ENCODE data around the gene MYCL.

The MYCL gene

DNA sequence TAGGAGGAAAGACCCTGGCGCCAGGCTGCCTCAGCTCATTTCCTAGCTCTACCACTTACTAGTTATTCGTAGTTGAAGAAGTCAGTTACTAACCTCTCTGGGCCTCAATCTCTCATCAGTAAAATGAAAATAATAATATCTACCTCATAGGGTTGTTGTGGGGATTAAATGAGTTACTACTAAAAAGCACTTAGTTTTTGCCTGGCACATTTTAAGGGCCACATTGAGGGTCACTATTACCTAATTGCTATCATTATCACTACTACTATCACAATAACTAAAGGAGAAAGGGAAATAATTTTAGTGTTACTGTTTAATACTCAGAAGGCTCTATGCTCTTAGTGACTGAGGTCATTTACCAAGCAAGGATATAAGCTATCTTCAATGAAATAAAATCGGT, 43.4 kb downstream of the MYCL start:
- TF ChIP-seq, protein P1, sequence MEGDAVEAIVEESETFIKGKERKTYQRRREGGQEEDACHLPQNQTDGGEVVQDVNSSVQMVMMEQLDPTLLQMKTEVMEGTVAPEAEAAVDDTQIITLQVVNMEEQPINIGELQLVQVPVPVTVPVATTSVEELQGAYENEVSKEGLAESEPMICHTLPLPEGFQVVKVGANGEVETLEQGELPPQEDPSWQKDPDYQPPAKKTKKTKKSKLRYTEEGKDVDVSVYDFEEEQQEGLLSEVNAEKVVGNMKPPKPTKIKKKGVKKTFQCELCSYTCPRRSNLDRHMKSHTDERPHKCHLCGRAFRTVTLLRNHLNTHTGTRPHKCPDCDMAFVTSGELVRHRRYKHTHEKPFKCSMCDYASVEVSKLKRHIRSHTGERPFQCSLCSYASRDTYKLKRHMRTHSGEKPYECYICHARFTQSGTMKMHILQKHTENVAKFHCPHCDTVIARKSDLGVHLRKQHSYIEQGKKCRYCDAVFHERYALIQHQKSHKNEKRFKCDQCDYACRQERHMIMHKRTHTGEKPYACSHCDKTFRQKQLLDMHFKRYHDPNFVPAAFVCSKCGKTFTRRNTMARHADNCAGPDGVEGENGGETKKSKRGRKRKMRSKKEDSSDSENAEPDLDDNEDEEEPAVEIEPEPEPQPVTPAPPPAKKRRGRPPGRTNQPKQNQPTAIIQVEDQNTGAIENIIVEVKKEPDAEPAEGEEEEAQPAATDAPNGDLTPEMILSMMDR (IDR thresholded peaks at IDR 0.05; ENCODE audit: low read length, missing control alignments) = no peak
- H3K4me3 ChIP-seq (replicated peaks; ENCODE audit: low read depth, low read length) = no peak overlapping the region
- DNase-seq (ENCODE audit: low read depth) = no peak

DNA sequence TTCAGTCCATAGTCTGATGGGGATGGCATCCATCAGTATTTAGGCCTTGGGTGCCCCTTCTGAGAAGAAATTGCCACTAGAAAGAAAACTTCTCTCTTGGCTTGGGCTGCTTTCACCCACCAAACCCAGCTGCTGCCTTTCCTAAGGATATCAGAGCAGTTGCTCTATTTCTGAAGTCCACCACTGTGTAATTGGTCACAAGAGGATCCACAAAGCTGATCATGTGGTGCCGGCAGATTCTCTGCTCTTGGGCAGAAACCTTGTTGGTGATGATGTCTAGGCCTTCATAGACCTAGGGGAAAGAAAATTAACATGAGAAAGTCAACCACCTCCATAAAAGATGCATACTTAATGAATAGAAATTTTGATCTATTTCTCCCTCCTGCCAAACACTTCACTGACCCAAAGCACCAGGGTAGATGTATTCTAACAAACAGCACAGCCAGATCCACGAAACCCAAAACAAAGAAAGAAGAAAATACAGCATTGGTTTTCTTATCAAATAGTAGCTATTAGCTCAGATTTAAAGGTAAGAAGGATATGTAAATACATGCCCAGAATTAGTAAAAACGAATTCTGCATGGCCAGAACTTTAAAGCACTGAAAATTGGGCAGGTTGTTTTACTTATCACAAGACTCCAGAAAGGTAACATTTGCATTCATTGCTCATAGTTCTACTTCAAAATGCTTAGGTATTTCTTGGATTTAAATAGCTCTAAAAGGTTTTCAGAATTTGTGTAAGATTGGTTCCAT, 44.4 kb downstream of the MYCL start:
- H3K4me3 ChIP-seq (replicated peaks; ENCODE audit: low read depth, low read length) = no peak overlapping the region
- TF ChIP-seq, protein P1 (IDR thresholded peaks at IDR 0.05; ENCODE audit: low read length, missing control alignments) = no peak
- DNase-seq (ENCODE audit: low read depth) = no peak

DNA sequence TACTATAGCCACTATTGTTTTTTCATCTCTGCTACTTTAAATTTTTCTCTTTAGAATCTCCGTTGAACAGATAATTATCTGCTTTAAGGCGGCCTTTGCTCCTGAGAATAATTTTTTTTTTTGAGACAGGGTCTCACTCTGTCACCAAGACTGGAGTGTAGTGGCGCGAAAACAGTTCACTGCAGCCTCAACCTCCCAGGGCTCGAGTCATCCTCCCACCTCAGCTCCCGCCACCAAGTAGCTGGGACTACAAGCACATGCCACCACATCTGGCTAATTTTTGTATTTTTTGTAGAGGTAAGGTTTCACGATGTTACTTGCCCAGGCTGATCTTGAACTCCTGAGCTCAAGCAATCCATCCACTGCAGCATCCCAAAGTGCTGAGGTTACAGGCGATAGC, 47.0 kb downstream of the MYCL start:
- DNase-seq (ENCODE audit: low read depth) = no peak
- TF ChIP-seq, protein P1 (IDR thresholded peaks at IDR 0.05; ENCODE audit: low read length, missing control alignments) = no peak
- H3K4me3 ChIP-seq (replicated peaks; ENCODE audit: low read depth, low read length) = no peak overlapping the region

DNA sequence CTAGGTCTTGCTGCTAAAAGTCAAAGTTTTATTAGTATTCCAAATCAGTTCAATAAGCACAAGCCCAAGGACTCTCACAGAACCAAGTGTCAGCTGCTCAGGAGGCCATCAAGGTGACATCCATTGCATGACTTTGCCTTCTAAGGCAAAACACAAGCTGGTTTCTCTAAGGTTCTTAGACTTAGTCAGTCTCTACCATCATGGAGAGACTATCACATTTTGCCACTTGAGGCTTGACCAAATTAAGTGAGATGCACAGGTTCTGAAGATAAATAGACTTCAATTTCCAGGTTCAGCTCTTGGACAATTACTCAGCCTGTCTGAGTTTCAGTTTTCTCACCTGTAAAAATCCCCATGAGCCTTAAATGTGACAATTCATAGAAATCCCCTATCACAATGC, 47.4 kb downstream of the MYCL start:
- no peak for DNase-seq (ENCODE audit: low read depth)
- H3K4me3 ChIP-seq (replicated peaks; ENCODE audit: low read depth, low read length) = no peak overlapping the region
- TF ChIP-seq, protein P1 (IDR thresholded peaks at IDR 0.05; ENCODE audit: low read length, missing control alignments) = no peak

DNA sequence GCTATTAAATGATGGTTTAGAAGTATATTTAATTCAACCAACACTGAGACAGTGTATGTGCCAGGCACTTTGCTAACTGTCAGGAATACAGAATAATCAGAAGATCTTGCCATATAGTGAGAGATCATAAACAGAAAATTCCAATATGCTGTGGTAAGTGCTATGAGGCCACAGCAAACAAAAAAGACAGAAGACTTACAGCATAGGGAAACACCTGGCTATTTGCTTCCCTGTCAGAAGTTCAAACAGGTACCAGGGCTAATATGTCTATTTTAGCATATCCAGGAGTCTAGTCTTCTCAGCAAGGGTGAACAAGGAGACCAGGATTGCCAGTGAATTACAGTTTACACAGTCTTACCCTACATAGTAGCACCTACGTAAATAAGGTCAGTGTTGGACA, 48.8 kb downstream of the MYCL start:
- TF ChIP-seq, protein P1 (IDR thresholded peaks at IDR 0.05; ENCODE audit: low read length, missing control alignments) = no peak
- no peak overlapping the region for H3K4me3 ChIP-seq (replicated peaks; ENCODE audit: low read depth, low read length)
- no peak for DNase-seq (ENCODE audit: low read depth)

DNA sequence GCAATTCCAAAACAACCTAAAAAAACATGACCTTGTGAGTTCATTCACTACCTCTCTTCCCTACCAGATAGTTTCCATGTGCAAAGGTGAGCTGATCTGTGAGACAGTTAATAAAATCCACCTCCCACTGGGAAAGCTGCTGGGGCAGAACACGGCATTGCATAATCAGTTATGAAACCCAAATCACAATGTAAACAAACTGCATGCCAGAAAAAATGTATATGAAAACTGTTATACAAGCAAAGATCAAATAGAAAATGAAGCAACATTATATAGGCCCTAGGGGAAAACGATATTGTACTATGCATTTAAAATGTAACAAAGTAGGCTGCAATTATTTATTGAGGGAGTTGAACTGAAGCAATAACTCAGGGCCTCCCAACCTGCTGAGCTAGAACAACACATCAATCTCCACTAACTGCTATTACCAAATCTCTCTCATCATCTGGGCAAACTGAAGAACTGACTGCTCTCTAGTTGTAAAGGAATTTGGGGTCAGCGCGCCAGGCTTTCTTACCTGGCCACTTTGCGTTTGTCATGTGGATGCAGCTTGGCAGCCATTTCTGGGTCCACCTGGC, 49.4 kb downstream of the MYCL start:
- H3K4me3 ChIP-seq (replicated peaks; ENCODE audit: low read depth, low read length) = no peak overlapping the region
- peak; percentile 18 for DNase-seq (ENCODE audit: low read depth)
- TF ChIP-seq, protein P1 (IDR thresholded peaks at IDR 0.05; ENCODE audit: low read length, missing control alignments) = no peak

Measured in fibroblast of pulmonary artery (primary cell).